ENCODE measurements around the gene HS6ST1. TPM values are rescaled to one million over a fixed set of nuclear protein-coding genes. Genes with fewer than 3 reads are reported as not detected.
"Not testable (repeated sequence)": the region's sequence is repeated elsewhere in the genome, so short reads cannot be mapped to it uniquely, and the experiment has no call there.

HS6ST1 gene
- total and polyA plus RNA-seq, 2 donors: 16.9 to 40.0 TPM

- DNase-seq (ENCODE audit: extremely low spot score): no peak
- WGBS: 82% methylated on average over 6 of the region's 6 CpGs
- no peak overlapping the region for H3K27ac ChIP-seq (ENCODE audit: low read depth)
- H3K4me1 ChIP-seq (ENCODE audit: insufficient read depth): no peaks in the 10 kb centered on the region
- no peaks in the 10 kb centered on the region for H3K36me3 ChIP-seq (ENCODE audit: insufficient read depth)
- no peak overlapping the region for H3K4me3 ChIP-seq (ENCODE audit: low read depth, low read length)
Measured at GRCh38 chr2:128258218-128258617, 60.5 kb downstream of the HS6ST1 start.

GRCh38 chr2:128252501-128252900 is 66.2 kb downstream of the HS6ST1 start:
- WGBS: 95% methylated on average over 6 of the region's 6 CpGs

DNA sequence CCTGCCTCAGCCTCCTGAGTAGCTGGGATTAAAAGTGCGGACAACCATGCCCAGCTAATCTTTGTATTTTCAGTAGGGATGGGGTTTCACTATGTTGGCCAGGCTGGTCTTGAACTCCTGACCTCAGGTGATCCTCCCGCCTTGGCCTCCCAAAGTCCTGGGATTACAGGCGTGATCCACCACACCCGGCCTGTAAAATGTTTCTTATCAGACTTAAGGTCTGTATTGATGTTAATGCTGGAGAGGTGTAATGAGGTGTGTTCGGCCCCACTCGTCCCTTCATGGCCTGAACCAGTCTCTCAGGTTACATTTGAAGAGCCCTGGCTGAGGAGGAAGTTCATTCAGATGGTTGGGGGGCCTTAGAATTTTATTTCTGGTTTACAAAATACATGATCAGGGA is 66.6 kb downstream of the HS6ST1 start:
- H3K4me1 ChIP-seq (ENCODE audit: insufficient read depth); H3K36me3 ChIP-seq (ENCODE audit: insufficient read depth); H3K4me3 ChIP-seq (ENCODE audit: low read depth, low read length); H3K27ac ChIP-seq (ENCODE audit: low read depth); DNase-seq (ENCODE audit: extremely low spot score): not testable (repeated sequence)
- 96% methylated on average over 6 of the region's 6 CpGs for WGBS

More at GRCh38 chr2:128252501-128252900, 66.2 kb downstream of the HS6ST1 start:
- H3K4me1 ChIP-seq (ENCODE audit: insufficient read depth): no peaks in the 10 kb centered on the region
- H3K36me3 ChIP-seq (ENCODE audit: insufficient read depth): no peaks in the 10 kb centered on the region
- no peak overlapping the region for H3K4me3 ChIP-seq (ENCODE audit: low read depth, low read length)
- no peak for DNase-seq (ENCODE audit: extremely low spot score)
- no peak overlapping the region for H3K27ac ChIP-seq (ENCODE audit: low read depth)

GRCh38 chr2:128250229-128251025 is 68.2 kb downstream of the HS6ST1 start:
- Histone ChIP-seq H3K27ac (ENCODE audit: low read depth) (no peak overlapping the region), H3K36me3 (ENCODE audit: insufficient read depth) (no peaks in the 10 kb centered on the region), H3K4me1 (ENCODE audit: insufficient read depth) (no peaks in the 10 kb centered on the region), H3K4me3 (ENCODE audit: low read depth, low read length) (no peak overlapping the region)
- 89% methylated on average over 8 of the region's 8 CpGs for WGBS
- no peak for DNase-seq (ENCODE audit: extremely low spot score)

- H3K36me3 ChIP-seq (ENCODE audit: insufficient read depth): no peaks in the 10 kb centered on the region
- DNase-seq (ENCODE audit: extremely low spot score): no peak
- WGBS: 96% methylated on average over 2 of the region's 2 CpGs
- no peak overlapping the region for H3K4me3 ChIP-seq (ENCODE audit: low read depth, low read length)
- no peaks in the 10 kb centered on the region for H3K4me1 ChIP-seq (ENCODE audit: insufficient read depth)
- no peak overlapping the region for H3K27ac ChIP-seq (ENCODE audit: low read depth)
Measured at GRCh38 chr2:128249555-128249954, 69.1 kb downstream of the HS6ST1 start.

- DNase-seq (ENCODE audit: extremely low spot score): no peak
- Histone ChIP-seq H3K4me1 (ENCODE audit: insufficient read depth) (no peaks in the 10 kb centered on the region), H3K36me3 (ENCODE audit: insufficient read depth) (no peaks in the 10 kb centered on the region), H3K27ac (ENCODE audit: low read depth) (no peak overlapping the region), H3K4me3 (ENCODE audit: low read depth, low read length) (no peak overlapping the region)
Measured at GRCh38 chr2:128245813-128246212, 72.9 kb downstream of the HS6ST1 start.

- no peaks in the 10 kb centered on the region for H3K36me3 ChIP-seq (ENCODE audit: insufficient read depth)
- DNase-seq (ENCODE audit: extremely low spot score): no peak
- no peaks in the 10 kb centered on the region for H3K4me1 ChIP-seq (ENCODE audit: insufficient read depth)
- H3K4me3 ChIP-seq (ENCODE audit: low read depth, low read length): no peak overlapping the region
- 81% methylated on average over 3 of the region's 3 CpGs for WGBS
- H3K27ac ChIP-seq (ENCODE audit: low read depth): no peak overlapping the region
Measured at GRCh38 chr2:128241896-128242295, 76.8 kb downstream of the HS6ST1 start.

DNA sequence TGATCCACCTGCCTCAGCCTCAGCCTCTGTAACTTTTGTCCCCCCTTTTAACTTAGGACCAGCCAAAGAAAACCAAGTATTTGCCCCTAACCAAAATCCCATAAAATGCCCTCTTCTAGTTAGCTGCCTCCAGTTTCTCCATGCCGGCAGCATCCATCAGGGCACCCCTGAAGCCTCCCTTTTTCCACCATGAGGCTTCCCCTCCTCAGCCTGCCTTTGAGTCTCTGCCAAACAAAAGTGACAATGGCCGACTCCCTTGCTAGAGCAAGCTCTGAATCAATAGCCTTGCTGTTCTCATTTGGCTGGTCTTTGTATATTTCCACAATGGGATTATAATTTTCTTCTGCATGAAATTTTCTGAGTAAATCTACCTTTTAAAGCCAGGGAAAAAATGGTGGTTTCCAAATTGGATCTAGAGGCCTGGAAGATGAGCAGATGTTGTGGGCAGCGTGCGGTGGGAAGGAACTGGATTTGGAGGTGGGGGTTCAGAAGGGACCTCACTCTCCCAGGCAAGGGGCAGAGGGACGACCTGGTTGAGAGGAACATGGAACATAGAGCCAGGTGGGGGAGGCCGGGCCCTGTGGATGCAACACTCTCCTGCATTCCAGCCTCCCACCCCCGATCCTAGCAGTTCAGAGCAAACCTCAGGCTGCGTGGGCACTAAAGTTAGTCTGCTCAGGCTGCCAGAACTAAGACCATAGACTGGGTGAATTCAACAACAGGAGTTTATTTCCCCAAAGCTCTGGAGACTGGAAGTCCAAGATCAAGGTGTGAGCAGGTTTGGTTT is 80.6 kb downstream of the HS6ST1 start:
- Histone ChIP-seq H3K4me1 (ENCODE audit: insufficient read depth) (no peaks in the 10 kb centered on the region), H3K27ac (ENCODE audit: low read depth) (no peak overlapping the region), H3K36me3 (ENCODE audit: insufficient read depth) (no peaks in the 10 kb centered on the region), H3K4me3 (ENCODE audit: low read depth, low read length) (no peak overlapping the region)
- WGBS: 89% methylated on average over 8 of the region's 8 CpGs
- DNase-seq (ENCODE audit: extremely low spot score): no peak

- H3K27ac ChIP-seq (ENCODE audit: low read depth): no peak overlapping the region
- 47% methylated on average over 2 of the region's 2 CpGs for whole genome bisulfite sequencing
- no peaks in the 10 kb centered on the region for H3K36me3 ChIP-seq (ENCODE audit: insufficient read depth)
- no peaks in the 10 kb centered on the region for H3K4me1 ChIP-seq (ENCODE audit: insufficient read depth)
- H3K4me3 ChIP-seq (ENCODE audit: low read depth, low read length): no peak overlapping the region
- no peak for DNase-seq (ENCODE audit: extremely low spot score)
Measured at GRCh38 chr2:128237081-128237534, 81.6 kb downstream of the HS6ST1 start.

DNA sequence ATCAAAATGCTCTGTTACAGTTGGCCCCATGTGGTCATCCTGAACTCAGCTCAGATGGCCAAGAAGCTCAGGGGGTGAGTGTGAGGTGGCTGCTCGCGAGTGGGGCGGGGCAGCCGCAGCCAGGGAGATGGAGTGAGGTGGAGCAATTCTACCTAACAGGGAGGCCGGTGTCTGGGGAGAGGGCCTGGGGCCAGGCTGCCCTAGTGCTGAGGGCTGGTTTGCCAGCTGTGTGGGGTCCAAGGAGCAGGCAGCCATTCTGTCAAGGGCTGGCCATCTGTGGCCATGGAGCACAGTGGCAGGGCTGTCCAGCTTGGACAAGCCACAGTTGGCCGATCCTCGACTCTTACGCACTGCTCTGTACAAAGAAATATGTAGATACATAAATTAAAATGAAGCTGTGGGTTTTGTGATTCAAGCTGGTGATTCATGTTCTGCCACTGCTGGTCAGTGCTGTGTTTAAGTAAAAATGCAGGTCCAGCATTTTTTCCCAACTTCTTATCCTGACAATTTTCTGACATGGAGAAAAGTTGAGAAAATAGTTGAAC is 82.1 kb downstream of the HS6ST1 start:
- no peak for DNase-seq (ENCODE audit: extremely low spot score)
- no peaks in the 10 kb centered on the region for H3K36me3 ChIP-seq (ENCODE audit: insufficient read depth)
- H3K4me1 ChIP-seq (ENCODE audit: insufficient read depth): no peaks in the 10 kb centered on the region
- no peak overlapping the region for H3K27ac ChIP-seq (ENCODE audit: low read depth)
- WGBS: 74% methylated on average over 8 of the region's 8 CpGs
- no peak overlapping the region for H3K4me3 ChIP-seq (ENCODE audit: low read depth, low read length)

GRCh38 chr2:128235581-128235980 is 83.1 kb downstream of the HS6ST1 start:
- H3K36me3 ChIP-seq (ENCODE audit: insufficient read depth): no peaks in the 10 kb centered on the region
- no peak overlapping the region for H3K27ac ChIP-seq (ENCODE audit: low read depth)
- no peak overlapping the region for H3K4me3 ChIP-seq (ENCODE audit: low read depth, low read length)
- H3K4me1 ChIP-seq (ENCODE audit: insufficient read depth): no peaks in the 10 kb centered on the region
- WGBS: 96% methylated on average over 8 of the region's 8 CpGs
- no peak for DNase-seq (ENCODE audit: extremely low spot score)

GRCh38 chr2:128234613-128235012 is 84.1 kb downstream of the HS6ST1 start:
- H3K4me1 ChIP-seq (ENCODE audit: insufficient read depth): no peaks in the 10 kb centered on the region
- no peak overlapping the region for H3K27ac ChIP-seq (ENCODE audit: low read depth)
- WGBS: 93% methylated on average over 5 of the region's 5 CpGs
- H3K4me3 ChIP-seq (ENCODE audit: low read depth, low read length): no peak overlapping the region
- no peaks in the 10 kb centered on the region for H3K36me3 ChIP-seq (ENCODE audit: insufficient read depth)
- DNase-seq (ENCODE audit: extremely low spot score): no peak

GRCh38 chr2:128233790-128234395 is 84.8 kb downstream of the HS6ST1 start:
- Histone ChIP-seq H3K36me3 (ENCODE audit: insufficient read depth) (no peaks in the 10 kb centered on the region), H3K4me3 (ENCODE audit: low read depth, low read length) (no peak overlapping the region), H3K4me1 (ENCODE audit: insufficient read depth) (no peaks in the 10 kb centered on the region), H3K27ac (ENCODE audit: low read depth) (no peak overlapping the region)
- WGBS: 53% methylated on average over 11 of the region's 11 CpGs
- DNase-seq (ENCODE audit: extremely low spot score): no peak
